Measurements from ENCODE around the gene SLIT3. TPM values are rescaled to one million over a fixed set of nuclear protein-coding genes. Genes with fewer than 3 reads are reported as not detected.

SLIT3 gene
- polyA plus RNA-seq, 3 donors: 0.99 to 24.6 (median 16.4) TPM

- WGBS, 3 donors: 69 to 78% (median 73%) methylated on average over 6 of the region's 6 CpGs
- H3K27ac ChIP-seq (ENCODE audit: low read depth, low read length): no peak overlapping the region
Observed at GRCh38 chr5:169044962-169045361, 256.0 kb downstream of the SLIT3 start.

DNA sequence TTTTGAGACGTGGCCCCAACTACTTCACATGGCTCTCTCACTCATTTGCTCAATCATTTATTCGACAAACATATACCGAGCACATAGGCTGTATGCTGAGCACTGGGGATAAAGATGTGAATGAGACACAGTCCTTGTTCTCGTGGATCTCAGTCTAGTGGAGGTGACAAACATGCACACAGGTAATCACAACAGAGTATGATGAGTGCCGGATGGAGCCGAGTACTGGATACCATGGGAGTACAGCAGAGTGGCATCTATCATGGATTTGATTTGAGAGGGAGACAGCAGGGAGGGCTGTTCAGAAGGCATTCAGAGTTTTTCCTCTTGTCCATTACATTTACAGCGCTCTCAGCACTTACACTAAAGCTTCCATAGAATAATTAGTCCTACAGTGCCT, 259.8 kb downstream of the SLIT3 start:
- WGBS, 3 donors: 88 to 92% (median 91%) methylated on average over 7 of the region's 7 CpGs

GRCh38 chr5:169039592-169039991, 261.3 kb downstream of the SLIT3 start:
- WGBS, 3 donors: 77 to 88% (median 83%) methylated on average over 6 of the region's 6 CpGs
- no peak overlapping the region for H3K27ac ChIP-seq (ENCODE audit: low read depth, low read length)

More for the DNA sequence above, 259.8 kb downstream of the SLIT3 start:
- H3K27ac ChIP-seq (ENCODE audit: low read depth, low read length): no peak overlapping the region

DNA sequence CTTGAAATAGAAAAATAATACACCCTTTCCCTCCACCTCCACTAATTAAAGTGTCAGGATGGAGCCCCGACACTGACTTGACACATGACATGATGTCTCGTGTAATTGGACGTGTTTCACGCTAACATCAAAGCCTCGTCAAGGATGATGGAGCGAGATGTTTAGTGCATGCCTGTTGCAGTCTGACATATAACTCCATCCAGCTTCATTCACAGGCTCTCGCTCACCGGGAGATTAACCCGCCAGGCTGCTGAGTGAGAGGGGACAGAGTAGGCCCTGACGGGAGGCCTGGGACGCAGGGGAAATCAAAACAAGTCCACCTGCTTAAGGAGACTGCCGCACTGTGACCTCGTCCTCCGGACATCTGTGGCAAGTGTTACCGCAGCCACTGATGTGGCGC, 263.5 kb downstream of the SLIT3 start:
- WGBS, 3 donors: 74 to 90% (median 87%) methylated on average over 16 of the region's 16 CpGs
- no peak overlapping the region for H3K27ac ChIP-seq (ENCODE audit: low read depth, low read length)

- no peak overlapping the region for H3K27ac ChIP-seq (ENCODE audit: low read depth, low read length)
- 62 to 79% (median 78%) methylated on average over 12 of the region's 12 CpGs for WGBS, 3 donors
Observed at GRCh38 chr5:169036079-169036805, 264.7 kb downstream of the SLIT3 start.

DNA sequence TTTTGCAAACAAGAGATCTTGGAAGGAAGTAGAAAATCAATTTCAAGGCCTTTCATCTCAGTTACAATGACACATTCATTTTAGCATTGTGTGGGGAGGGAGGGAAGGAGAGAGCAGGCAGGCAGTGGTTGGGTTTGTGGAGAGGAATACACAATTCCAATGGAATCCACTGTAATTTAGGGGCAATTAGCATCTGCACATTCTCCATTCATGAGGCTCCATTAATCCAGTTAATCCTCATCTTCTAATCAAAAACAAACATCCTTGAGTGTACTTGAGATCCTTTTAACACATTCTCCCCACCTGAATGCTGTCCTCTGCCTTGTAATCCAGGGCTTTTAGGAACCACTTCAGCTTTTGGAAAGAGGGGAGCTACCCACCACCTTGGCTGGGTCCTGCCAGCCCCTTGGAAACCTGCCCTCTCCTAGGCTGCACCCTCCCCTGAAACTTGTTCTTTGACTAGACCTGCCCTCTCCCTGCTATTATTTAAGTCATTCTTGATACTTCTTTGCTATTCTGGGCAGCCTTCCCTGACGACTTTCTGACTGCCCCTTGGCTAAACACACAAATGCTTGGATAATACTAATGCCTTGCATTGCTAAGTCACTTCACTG, 271.2 kb downstream of the SLIT3 start:
- H3K27ac ChIP-seq (ENCODE audit: low read depth, low read length): no peak overlapping the region
- 29 to 51% (median 41%) methylated on average over 1 of the region's 1 CpG for WGBS, 3 donors

GRCh38 chr5:169029037-169029436, 271.9 kb downstream of the SLIT3 start:
- H3K27ac ChIP-seq (ENCODE audit: low read depth, low read length): no peak overlapping the region
- WGBS, 3 donors: 69 to 71% (median 70%) methylated on average over 3 of the region's 3 CpGs

DNA sequence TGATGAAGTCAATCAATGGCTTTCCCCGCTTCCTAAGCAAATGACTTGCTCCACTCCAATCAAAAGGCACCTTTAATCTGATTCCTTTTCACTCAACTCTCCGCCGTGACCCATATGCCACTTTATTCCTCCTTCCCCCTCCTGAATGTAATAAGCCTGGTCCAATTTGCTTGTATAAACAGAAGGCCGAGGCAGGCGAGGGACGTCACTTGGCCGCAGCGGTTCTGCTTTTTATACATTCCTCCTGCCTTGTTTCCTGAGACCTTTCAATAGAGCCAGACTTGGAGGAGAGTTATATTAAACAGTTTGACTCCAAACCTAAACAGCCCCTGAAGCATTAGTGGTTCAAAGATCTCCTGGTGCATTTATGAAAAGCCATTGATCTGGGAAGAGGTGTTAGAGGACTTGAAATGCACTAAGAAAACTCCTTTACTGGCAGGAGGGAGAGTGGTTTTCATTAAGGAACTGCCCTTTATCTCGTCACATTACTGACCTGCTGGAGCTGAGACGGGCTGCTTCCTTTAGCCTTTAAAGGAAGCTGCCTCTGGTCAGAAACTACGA, 273.4 kb downstream of the SLIT3 start:
- H3K27ac ChIP-seq (ENCODE audit: low read depth, low read length): no peak overlapping the region
- 37 to 52% (median 43%) methylated on average over 11 of the region's 11 CpGs for WGBS, 3 donors

DNA sequence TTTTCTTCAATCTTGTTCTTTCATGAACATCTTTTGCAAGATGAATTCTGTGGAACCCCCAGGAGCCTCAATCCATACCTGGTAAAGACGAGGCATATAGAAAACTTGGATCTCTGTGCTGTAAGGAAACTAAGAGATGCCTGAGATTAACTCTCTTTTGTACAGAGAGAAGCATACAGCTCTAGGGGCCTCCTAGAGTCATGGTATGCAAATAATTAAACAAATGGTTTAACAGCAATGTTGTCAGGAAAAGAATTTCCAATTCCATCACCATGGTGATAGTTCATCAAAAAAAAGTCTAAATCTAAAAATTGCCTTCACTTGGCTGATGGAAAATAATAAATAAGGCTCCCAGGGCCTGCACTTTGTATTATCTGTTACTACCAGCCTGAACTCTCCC, 275.4 kb downstream of the SLIT3 start:
- 73 to 85% (median 77%) methylated on average over 1 of the region's 1 CpG for WGBS, 3 donors
- H3K27ac ChIP-seq (ENCODE audit: low read depth, low read length): no peak overlapping the region

- WGBS, 3 donors: 77 to 84% (median 82%) methylated on average over 11 of the region's 11 CpGs
- no peak overlapping the region for H3K27ac ChIP-seq (ENCODE audit: low read depth, low read length)
Observed at GRCh38 chr5:169024421-169024820, 276.5 kb downstream of the SLIT3 start.

GRCh38 chr5:169022718-169023117, 278.2 kb downstream of the SLIT3 start:
- no peak overlapping the region for H3K27ac ChIP-seq (ENCODE audit: low read depth, low read length)
- WGBS, 3 donors: 79 to 87% (median 85%) methylated on average over 4 of the region's 4 CpGs

- 15 to 40% (median 28%) methylated on average over 2 of the region's 2 CpGs for WGBS, 3 donors
- H3K27ac ChIP-seq (ENCODE audit: low read depth, low read length): no peak overlapping the region
Observed at GRCh38 chr5:169020102-169020501, 280.8 kb downstream of the SLIT3 start.

DNA sequence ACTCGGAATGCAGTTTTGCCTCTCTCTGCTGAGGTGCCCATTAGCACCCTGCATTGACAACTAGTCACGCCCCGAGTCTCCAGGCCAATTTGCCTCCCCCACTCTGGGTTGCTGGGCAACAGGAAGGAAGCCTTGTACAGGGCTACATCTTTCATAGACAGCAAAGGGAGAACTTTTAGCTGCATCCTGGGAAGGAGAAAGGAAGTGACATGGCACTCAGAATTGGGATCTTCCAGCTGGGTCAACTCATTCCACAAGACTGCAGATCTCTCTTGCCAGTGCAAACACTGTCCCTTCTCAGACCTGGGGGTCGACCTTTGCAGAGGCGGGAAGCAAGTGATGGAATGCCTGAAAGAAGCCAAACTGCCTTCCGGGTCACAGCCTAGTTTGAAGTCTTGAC, 282.0 kb downstream of the SLIT3 start:
- no peak overlapping the region for H3K27ac ChIP-seq (ENCODE audit: low read depth, low read length)
- 41 to 77% (median 69%) methylated on average over 6 of the region's 6 CpGs for whole genome bisulfite sequencing, 3 donors

- 67 to 74% (median 69%) methylated on average over 5 of the region's 5 CpGs for WGBS, 3 donors
- H3K27ac ChIP-seq (ENCODE audit: low read depth, low read length): no peak overlapping the region
Observed at GRCh38 chr5:169015991-169016390, 284.9 kb downstream of the SLIT3 start.

DNA sequence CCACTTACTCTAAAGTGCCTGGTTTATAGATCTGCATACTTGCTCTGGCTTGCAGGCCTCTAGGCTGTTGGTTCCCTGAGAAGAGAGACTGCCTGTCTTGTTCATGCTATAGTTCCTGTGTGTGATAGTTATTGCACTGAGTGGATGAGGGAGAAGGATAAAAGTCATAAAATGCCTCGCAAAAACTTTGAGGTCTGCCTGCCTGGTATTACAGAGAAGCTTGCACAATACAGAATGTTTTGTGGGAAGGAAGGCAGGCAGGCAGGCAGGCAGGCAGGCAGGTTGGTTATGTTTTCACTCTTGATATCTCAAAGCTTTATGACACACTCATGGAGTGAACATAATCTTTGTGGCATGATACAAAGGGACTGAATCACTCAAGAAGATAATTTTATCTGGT, 287.1 kb downstream of the SLIT3 start:
- no peak overlapping the region for H3K27ac ChIP-seq (ENCODE audit: low read depth, low read length)
- 57 to 67% (median 65%) methylated on average over 1 of the region's 1 CpG for WGBS, 3 donors

GRCh38 chr5:169013208-169013728, 287.7 kb downstream of the SLIT3 start:
- no peak overlapping the region for H3K27ac ChIP-seq (ENCODE audit: low read depth, low read length)
- 79 to 84% (median 83%) methylated on average over 12 of the region's 12 CpGs for WGBS, 3 donors

DNA sequence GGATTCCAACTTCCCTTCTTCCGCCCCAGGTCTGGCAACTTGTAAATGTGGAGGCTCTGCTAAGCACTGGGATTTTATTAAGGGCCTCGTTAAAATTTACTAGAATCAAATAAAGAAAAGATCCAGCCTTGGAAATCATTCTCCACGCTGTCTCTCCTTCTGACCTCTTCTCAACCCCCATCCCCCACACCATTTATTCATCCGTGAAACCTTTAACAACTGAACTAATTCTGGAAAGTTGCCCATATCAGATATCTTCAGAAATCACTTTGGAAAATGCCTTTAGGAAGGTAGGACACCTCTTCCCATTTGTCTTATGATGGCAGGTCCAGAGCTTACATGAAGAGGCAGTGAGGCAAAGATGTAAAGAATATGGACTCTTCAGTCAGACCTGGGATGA, 288.5 kb downstream of the SLIT3 start:
- 47 to 57% (median 56%) methylated on average over 4 of the region's 4 CpGs for WGBS, 3 donors
- H3K27ac ChIP-seq (ENCODE audit: low read depth, low read length): no peak overlapping the region

DNA sequence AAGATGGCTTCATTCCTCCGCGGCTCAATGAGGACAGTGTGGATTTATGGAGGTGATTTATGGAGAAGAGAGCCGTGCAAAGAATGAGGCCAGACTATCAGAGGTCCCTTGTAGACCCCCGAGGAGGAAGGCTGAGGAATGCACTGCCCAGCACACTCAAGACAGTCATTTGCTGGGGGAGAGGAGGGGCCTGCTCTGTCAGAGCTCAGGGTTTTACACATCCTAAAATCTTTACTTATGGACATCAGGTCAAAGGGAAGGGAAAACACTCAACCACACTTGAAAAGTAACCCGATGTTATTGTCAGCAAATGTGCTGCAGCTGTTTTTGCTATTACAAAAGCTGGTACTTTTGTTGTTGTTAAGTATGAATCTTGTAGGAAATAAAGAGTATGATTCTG, 289.5 kb downstream of the SLIT3 start:
- no peak overlapping the region for H3K27ac ChIP-seq (ENCODE audit: low read depth, low read length)
- WGBS, 3 donors: 62 to 76% (median 70%) methylated on average over 5 of the region's 5 CpGs

DNA sequence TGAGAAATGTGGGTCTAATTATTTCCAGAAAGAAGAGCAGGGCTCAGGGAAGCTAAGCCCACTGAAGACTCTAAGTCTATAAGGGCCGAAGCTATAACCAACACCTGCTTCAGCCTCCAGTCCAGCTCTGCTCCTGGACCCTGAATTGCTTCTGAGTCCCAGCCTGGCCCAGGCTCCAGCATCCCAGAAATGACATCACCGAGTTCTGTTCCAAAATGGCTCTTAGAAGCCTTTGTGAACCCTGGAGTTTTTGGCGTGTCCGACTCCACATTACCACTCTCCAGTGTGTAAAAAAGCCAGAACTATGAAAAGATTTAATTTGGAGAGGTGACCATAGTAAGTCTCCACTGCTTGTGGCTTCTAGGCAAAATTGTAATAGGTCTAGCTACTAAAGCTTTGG, 289.9 kb downstream of the SLIT3 start:
- no peak overlapping the region for H3K27ac ChIP-seq (ENCODE audit: low read depth, low read length)
- WGBS, 3 donors: 69 to 80% (median 76%) methylated on average over 4 of the region's 4 CpGs

DNA sequence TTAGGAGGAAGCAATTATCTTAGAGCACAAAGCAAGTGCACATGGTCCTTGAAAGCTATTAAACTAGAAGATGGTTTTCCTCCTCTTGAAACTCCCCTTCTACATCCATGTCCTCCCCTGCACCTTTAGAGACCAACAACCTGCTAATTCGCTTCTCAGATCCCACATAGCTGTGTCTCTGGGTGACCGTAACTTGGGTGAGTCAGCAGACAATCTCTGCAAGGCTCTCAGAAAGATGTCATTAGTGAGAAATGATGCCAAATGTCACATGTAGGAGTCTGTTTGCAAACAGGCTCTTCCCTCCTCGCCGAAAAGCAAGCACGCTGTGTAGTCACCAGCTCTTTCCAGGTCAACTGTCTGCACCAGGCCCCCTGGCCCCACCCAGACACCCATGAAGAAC, 291.8 kb downstream of the SLIT3 start:
- 58 to 72% (median 59%) methylated on average over 5 of the region's 5 CpGs for WGBS, 3 donors
- H3K27ac ChIP-seq (ENCODE audit: low read depth, low read length): no peak overlapping the region
